ENCODE measurements around the gene PPM1H.

Gene PPM1H

DNA sequence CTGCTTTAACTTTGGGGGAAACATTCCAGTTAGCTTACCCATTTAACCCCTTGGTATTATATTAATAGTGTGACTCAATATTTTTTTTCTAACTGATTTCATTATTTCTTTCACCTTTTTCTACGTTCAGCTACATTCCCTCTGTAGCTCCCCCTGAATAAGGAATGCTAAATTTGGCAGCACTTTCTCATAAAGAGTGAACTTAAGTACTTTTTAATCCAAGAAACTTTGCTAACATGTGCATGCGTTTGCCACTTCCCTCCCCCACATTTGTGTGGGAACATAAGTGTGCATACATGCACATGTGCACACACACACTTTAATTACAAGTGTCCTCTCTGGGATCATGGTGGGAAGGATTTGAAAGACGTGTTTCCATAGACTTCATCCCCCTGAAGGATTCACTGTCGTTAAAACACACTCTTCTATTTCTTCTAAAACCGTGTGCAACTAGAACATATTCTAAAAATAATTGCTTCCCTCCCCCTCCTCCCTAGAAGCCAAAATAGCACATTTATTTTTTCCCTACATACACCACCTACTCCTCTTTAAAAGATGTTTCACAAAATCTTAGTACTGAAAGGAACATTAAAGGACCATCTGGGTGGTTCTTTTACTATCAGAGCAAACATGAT, 142.6 kb downstream of the PPM1H start:
- Mint-ChIP-seq H3K9me3 (no peaks in the 10 kb centered on the region), H3K27ac (no peak overlapping the region), H3K27me3 (ENCODE audit: low read depth) (peaks cover 11% of the 10 kb centered on the region)

DNA sequence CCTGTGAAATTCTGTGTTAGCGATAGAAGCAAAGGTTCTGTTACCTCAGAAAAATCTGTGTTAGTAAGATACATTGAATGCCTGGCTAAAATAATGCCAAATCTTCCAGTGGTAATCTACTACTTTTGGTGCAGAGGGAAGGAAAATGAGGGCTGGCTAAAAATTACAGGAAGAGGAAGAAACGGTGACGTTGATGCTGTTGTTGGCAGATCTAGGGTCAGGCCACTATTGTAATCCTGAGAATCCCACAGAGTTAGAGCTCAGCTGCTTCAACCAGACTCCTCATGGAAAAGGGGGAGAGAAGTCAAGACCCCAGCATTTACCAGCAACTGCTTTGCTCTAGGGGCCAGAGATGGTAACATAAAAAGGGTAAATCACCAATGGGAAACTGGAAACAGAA, 145.1 kb downstream of the PPM1H start:
- Mint-ChIP-seq H3K9me3 (no peaks in the 10 kb centered on the region), H3K27ac (no peak overlapping the region), H3K4me1 (ENCODE audit: low read depth) (peaks cover 4% of the 10 kb centered on the region), H3K4me3 (no peak overlapping the region), H3K27me3 (ENCODE audit: low read depth) (peaks cover 13% of the 10 kb centered on the region), H3K36me3 (ENCODE audit: low read depth) (no peaks in the 10 kb centered on the region)
- no peak for DNase-seq (ENCODE audit: low spot score)

More for the DNA sequence above, 142.6 kb downstream of the PPM1H start:
- H3K4me3 Mint-ChIP-seq, result no peak overlapping the region
- no peak for DNase-seq (ENCODE audit: low spot score)
- no peaks in the 10 kb centered on the region for H3K36me3 Mint-ChIP-seq (ENCODE audit: low read depth)
- no peaks in the 10 kb centered on the region for H3K4me1 Mint-ChIP-seq (ENCODE audit: low read depth)

DNA sequence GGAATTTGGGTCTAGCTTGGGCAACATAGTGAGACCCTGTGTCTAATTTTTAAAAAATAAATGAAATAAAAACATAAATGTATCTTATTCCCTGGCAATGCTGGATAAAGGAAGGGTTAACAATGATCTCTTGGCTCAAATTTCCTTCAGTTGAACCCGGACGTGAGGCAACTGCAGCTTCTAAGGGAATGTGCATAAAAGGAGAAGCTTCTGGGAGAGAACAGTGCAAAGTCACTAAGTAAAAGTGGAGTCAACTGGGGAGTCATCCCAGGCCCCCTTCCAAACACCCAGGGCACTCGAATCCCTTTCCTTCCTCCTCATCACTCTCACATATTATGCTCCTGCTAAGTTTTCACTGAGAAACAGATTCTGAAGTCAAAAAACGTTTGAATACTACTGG, 147.3 kb downstream of the PPM1H start:
- no peak for DNase-seq (ENCODE audit: low spot score)
- Mint-ChIP-seq H3K27me3 (ENCODE audit: low read depth) (peaks cover 15% of the 10 kb centered on the region), H3K9me3 (no peaks in the 10 kb centered on the region), H3K36me3 (ENCODE audit: low read depth) (no peaks in the 10 kb centered on the region), H3K4me3 (no peak overlapping the region), H3K4me1 (ENCODE audit: low read depth) (peaks cover 4% of the 10 kb centered on the region), H3K27ac (no peak overlapping the region)

DNA sequence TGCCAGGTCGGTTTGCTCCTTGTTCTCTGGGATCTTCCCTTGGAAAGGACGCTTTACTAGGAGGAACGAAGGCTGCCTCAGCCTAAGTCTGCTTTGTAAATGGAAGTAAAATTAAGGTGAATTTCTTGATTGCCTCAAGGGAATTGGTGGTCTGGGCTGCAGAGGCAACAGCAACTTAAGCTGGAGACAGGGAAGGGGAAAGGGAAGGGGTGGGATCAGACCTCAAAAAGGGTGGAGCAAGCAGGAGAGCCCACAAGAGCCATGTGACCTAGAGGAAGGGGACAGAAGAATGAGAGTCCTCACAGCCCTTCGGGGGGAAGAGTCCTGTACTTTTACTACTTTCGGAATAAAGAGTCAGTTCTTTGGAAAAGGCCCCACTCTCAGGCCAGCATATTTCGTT, 147.9 kb downstream of the PPM1H start:
- no peak overlapping the region for H3K4me3 Mint-ChIP-seq
- no peak overlapping the region for H3K27ac Mint-ChIP-seq
- no peaks in the 10 kb centered on the region for H3K36me3 Mint-ChIP-seq (ENCODE audit: low read depth)
- peaks cover 4% of the 10 kb centered on the region for H3K4me1 Mint-ChIP-seq (ENCODE audit: low read depth)
- H3K27me3 Mint-ChIP-seq (ENCODE audit: low read depth), result peaks cover 14% of the 10 kb centered on the region
- DNase-seq (ENCODE audit: low spot score), result no peak
- no peaks in the 10 kb centered on the region for H3K9me3 Mint-ChIP-seq

DNA sequence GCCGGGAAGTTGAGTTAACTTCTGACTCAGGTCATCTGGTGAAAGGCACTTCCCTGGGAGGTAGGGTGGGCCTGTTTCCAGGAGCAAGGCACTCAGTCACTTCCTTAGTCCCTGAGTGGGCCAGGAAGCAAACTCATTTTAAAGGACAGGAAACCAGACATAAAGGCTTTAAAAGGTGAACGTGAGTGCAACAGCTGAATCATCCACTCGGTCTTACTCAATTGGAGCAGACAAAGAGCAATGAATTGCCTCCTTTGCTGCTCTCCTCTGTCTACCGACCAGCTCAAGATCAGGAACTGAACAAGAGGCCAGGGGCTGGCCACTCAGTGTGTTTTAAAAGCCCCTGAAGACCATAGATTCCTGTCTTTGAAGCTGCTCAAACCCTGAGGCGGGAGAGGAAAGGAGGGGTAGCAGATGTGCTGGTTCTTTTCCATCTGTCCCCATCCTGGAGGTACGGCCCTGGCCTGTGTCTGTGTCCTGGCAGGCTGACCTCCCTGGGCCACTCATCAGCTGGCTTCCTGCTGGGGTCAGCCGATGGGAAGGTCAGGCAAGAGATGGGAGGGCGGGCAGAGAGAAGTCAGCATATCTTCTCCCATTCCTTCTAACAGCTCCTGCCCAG, 148.9 kb downstream of the PPM1H start:
- peaks cover 14% of the 10 kb centered on the region for H3K27me3 Mint-ChIP-seq (ENCODE audit: low read depth)
- no peak for DNase-seq (ENCODE audit: low spot score)
- H3K27ac Mint-ChIP-seq, result no peak overlapping the region
- peaks cover 4% of the 10 kb centered on the region for H3K4me1 Mint-ChIP-seq (ENCODE audit: low read depth)
- H3K9me3 Mint-ChIP-seq, result no peaks in the 10 kb centered on the region
- H3K4me3 Mint-ChIP-seq, result no peak overlapping the region
- H3K36me3 Mint-ChIP-seq (ENCODE audit: low read depth), result no peaks in the 10 kb centered on the region

DNA sequence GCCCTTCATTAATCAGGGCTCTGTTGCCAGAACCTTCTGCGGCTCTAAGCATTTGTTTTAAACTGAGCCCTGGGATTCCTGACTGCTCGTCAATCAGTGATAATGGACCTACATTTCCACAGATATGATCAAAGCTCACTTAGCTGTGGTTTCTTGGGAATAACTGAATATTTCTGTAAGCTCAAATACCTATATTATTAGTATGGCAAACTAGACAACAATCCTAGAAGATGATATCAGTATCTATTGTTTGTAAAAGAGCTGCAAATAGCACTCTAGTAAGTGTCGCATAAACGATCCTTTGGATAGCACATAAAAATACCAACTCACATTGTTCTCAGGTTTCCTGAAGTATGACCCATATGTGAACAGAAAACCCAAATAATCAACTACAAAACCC, 150.4 kb downstream of the PPM1H start:
- Mint-ChIP-seq H3K27ac (no peak overlapping the region), H3K27me3 (ENCODE audit: low read depth) (peaks cover 5% of the 10 kb centered on the region), H3K36me3 (ENCODE audit: low read depth) (no peaks in the 10 kb centered on the region), H3K4me3 (no peak overlapping the region), H3K9me3 (no peaks in the 10 kb centered on the region), H3K4me1 (ENCODE audit: low read depth) (peaks cover 4% of the 10 kb centered on the region)
- DNase-seq (ENCODE audit: low spot score), result no peak

DNA sequence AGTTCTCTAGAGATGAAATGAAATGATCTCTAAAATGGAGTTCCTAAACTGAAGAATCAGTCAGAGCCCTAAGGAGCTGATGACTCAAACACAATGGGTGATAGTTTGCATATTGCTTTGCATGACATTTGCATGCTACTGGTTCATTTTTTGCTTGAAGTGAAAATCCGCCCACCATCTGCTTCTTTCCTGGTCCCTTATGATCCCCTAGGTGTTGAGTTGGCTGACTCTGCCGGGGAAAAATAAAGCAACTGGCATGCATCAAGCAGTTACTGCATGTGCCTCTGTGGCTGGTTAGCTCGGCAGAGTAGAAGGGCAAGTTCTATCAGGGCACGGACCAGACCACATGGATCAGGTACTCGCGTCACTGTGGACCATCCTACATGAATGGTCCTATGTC, 151.1 kb downstream of the PPM1H start:
- H3K4me1 Mint-ChIP-seq (ENCODE audit: low read depth), result peaks cover 4% of the 10 kb centered on the region
- H3K36me3 Mint-ChIP-seq (ENCODE audit: low read depth), result no peaks in the 10 kb centered on the region
- no peaks in the 10 kb centered on the region for H3K9me3 Mint-ChIP-seq
- H3K27ac Mint-ChIP-seq, result no peak overlapping the region
- no peak for DNase-seq (ENCODE audit: low spot score)
- H3K27me3 Mint-ChIP-seq (ENCODE audit: low read depth), result peaks cover 5% of the 10 kb centered on the region
- no peak overlapping the region for H3K4me3 Mint-ChIP-seq

DNA sequence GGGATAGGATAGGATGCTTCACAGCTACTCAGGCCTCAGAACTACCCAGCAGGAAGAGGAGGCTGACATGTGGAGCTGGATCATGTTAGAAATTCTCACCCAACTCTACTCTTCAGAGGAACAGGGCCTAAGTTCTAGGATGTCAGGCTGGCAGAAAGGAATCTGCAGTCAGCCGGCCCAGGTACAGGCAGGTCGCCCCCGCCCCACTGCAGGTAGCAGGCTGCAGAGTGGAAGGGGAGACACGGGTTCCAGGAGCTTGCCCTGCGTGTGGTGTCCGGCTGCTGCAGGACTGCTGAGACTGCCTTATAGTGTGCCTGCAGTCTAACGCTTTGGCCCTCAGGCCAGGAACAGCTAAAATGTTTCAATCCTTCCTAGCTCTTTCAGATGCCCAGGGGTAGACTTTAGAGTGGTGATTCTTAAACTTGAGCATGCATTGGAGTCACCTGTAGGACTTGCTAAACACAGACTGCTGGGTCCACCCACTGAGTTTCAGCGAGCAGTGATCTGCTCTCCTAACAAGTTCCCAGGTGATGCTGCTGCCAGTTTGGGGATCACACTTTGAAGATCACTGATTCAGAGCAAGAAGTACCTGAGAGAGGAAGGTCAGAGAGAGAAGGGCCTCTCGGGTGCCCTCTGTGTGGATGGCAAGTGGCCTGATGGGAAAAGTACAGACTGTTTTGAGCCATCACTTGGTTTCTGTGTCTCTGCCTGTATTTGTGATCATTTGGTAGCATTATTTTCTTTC, 153.6 kb downstream of the PPM1H start:
- Mint-ChIP-seq H3K27me3 (ENCODE audit: low read depth) (peaks cover 5% of the 10 kb centered on the region), H3K4me1 (ENCODE audit: low read depth) (peaks cover 2% of the 10 kb centered on the region), H3K36me3 (ENCODE audit: low read depth) (no peaks in the 10 kb centered on the region), H3K27ac (no peak overlapping the region), H3K4me3 (no peak overlapping the region), H3K9me3 (no peaks in the 10 kb centered on the region)
- no peak for DNase-seq (ENCODE audit: low spot score)

DNA sequence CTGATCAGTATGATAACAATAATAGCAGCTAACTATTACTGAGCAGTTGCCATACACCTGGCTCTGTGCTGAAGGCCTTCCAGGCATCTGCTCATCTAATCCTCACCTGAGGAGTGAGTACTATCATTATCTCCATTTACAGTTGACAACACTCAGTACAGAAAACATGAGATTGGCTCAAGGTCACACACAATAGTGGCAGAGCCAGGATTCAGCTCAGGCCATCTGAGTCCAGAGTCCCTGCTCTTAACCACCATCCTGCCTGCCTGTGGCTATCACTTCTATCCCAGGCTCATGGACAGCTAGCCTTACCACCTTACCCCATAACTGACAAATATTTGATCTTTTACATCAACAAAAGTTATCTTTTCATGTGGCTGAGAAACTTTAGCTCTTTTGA, 155.5 kb downstream of the PPM1H start:
- Mint-ChIP-seq H3K36me3 (ENCODE audit: low read depth) (no peaks in the 10 kb centered on the region), H3K4me1 (ENCODE audit: low read depth) (no peaks in the 10 kb centered on the region), H3K9me3 (no peaks in the 10 kb centered on the region), H3K27me3 (ENCODE audit: low read depth) (peaks cover 3% of the 10 kb centered on the region), H3K27ac (no peak overlapping the region), H3K4me3 (no peak overlapping the region)
- no peak for DNase-seq (ENCODE audit: low spot score)

DNA sequence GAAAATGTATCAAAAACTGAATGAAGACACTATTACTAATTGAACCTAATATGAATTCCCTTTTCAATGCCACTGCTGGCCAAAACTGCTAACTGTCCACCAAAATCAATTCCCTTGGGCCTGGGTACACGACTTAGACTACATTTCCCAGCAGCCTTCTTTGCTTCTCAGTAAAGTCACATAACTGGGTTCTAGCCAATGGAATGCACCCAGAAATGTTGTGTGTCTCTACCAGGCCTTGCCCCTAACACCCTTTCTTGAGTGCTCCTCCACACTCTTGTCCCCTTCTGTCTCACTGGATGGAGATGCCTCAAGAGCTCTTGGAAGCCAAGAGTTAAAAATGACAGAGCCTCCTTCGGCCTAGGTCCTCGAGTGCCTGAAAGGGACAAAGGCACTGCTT, 156.8 kb downstream of the PPM1H start:
- Mint-ChIP-seq H3K36me3 (ENCODE audit: low read depth) (no peaks in the 10 kb centered on the region), H3K27me3 (ENCODE audit: low read depth) (no peaks in the 10 kb centered on the region), H3K27ac (no peak overlapping the region), H3K4me3 (no peak overlapping the region), H3K9me3 (no peaks in the 10 kb centered on the region), H3K4me1 (ENCODE audit: low read depth) (no peaks in the 10 kb centered on the region)
- DNase-seq (ENCODE audit: low spot score), result no peak

DNA sequence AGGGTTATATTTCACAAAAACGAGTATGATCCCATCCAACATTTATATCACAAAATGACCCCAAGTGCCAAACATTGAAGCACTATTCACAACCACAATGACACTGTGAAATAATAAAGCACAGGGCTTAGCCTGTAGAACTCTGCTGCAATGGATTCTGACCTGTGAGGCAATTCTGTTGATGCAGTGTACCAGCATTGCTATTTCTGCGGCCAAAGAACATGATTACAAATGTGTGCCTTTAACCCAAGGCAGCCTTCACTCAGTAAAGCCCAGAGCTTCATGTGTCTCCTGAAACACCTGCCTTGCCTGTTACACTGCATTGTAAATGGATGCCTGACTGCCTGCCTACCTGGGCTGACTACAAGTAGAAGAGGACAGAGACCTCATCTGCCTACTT, 158.0 kb downstream of the PPM1H start:
- Mint-ChIP-seq H3K9me3 (no peaks in the 10 kb centered on the region), H3K4me1 (ENCODE audit: low read depth) (no peaks in the 10 kb centered on the region), H3K36me3 (ENCODE audit: low read depth) (no peaks in the 10 kb centered on the region), H3K4me3 (no peak overlapping the region), H3K27ac (no peak overlapping the region), H3K27me3 (ENCODE audit: low read depth) (no peaks in the 10 kb centered on the region)
- DNase-seq (ENCODE audit: low spot score), result no peak

DNA sequence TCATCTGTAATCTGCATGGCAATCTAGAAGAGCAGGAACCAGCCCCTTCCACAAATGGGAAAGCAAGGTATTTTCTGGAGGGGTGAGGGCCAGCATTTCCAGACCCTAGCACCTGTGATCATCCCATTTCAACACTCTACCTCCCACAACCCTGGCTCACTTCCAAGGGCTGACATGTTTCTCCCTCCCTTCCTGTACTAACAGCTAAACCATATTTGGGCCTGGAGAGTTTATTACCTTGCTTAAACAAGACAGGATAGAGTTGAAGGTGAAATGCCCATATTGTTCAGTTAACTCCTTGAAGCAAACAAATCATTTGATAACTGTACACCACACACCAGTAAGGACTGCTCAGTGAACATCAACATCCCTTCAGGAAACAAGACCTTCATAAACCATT, 158.4 kb downstream of the PPM1H start:
- DNase-seq (ENCODE audit: low spot score), result no peak
- Mint-ChIP-seq H3K36me3 (ENCODE audit: low read depth) (no peaks in the 10 kb centered on the region), H3K9me3 (no peaks in the 10 kb centered on the region), H3K27ac (no peak overlapping the region), H3K4me3 (no peak overlapping the region), H3K27me3 (ENCODE audit: low read depth) (no peaks in the 10 kb centered on the region), H3K4me1 (ENCODE audit: low read depth) (no peaks in the 10 kb centered on the region)

DNA sequence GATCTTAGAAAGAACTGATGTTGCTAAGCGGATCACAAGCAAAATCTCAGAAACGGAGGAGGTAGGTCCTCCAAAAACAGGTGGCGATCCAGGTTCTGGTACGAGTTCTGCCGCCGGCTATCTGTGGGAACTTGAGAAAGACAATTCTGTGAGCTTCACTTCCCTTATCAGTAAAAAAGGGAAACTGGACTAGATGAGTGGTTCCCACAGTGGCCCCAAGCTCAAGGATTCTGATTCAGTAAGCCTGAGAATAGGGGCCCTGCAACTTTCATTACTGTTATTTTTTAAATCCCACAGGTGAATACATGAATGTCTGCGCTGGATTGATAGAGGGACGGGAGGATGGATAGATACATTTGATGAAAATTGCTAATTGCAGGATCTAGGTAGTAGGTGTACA, 160.2 kb downstream of the PPM1H start:
- Mint-ChIP-seq H3K9me3 (no peaks in the 10 kb centered on the region), H3K4me1 (ENCODE audit: low read depth) (no peaks in the 10 kb centered on the region), H3K36me3 (ENCODE audit: low read depth) (no peaks in the 10 kb centered on the region), H3K4me3 (no peak overlapping the region), H3K27me3 (ENCODE audit: low read depth) (no peaks in the 10 kb centered on the region), H3K27ac (no peak overlapping the region)
- DNase-seq (ENCODE audit: low spot score), result no peak

DNA sequence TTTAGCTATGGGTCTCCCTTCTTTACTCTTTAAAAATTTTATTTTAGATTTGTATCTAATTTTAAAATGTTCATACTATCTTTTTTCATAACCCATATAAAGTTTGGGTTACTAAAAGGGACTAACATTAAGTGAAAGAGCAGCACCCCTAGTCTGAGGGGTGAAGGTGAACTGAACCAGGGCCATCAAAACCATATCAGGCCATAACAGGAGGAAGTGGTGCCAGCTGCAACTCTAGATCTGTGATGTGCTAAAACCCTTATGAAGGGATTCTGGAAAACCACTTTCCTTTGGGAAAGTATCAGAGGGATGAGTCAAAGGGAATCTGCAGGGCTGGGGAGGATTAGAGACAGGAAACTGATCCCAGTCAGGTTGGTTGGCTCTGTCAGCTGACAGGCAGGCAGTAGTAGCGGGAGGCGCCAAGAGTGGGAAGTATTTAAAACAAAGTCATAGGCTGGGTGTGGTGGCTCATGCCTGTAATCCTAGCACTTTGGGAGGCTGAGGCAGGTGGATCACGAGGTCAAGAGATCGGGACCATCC, 162.5 kb downstream of the PPM1H start:
- H3K36me3 Mint-ChIP-seq (ENCODE audit: low read depth), result no peaks in the 10 kb centered on the region
- peaks cover 3% of the 10 kb centered on the region for H3K27me3 Mint-ChIP-seq (ENCODE audit: low read depth)
- H3K4me1 Mint-ChIP-seq (ENCODE audit: low read depth), result peaks cover 3% of the 10 kb centered on the region
- no peak for DNase-seq (ENCODE audit: low spot score)
- no peak overlapping the region for H3K4me3 Mint-ChIP-seq
- no peaks in the 10 kb centered on the region for H3K9me3 Mint-ChIP-seq
- H3K27ac Mint-ChIP-seq, result no peak overlapping the region

Data from T-helper 2 cell treated with Interferon-gamma antibody and Interleukin-4, amounts not matched to agents 5 μg/mL and 100 μg/mL, for 36 hours (primary cell).